Kidney epithelial cell (primary cell): ENCODE data around the gene GATD1. TPM values are rescaled to one million over a fixed set of nuclear protein-coding genes. Genes with fewer than 3 reads are reported as not detected.

Source experiments
- DNase-seq: peaks from one replicate; pipeline ENCODE4 v3.0.0-alpha.2; 2010; ENCODE audit warnings: low read depth
- H3K27me3 ChIP-seq: 2 replicates; pipeline ENCODE4 v1.6.0; 2011; ENCODE audit warnings: low read length; ENCODE audit not compliant: control insufficient read depth, insufficient read depth
- H3K36me3 ChIP-seq: 2 replicates; pipeline ENCODE4 v1.5.1; 2011; ENCODE audit warnings: low read length; ENCODE audit not compliant: control insufficient read depth, insufficient read depth
- H3K4me3 ChIP-seq: 2 replicates; pipeline ENCODE4 v1.5.1; 2011; ENCODE audit warnings: low read depth, mild to moderate bottlenecking, control low read depth, low read length
- total RNA-seq: library from RNA; depleted of rRNA; stranded (reverse); fragments of >200 nt; gene quantifications from 2 replicates; pipeline ENCODE4 v1.2.3, GENCODE V29; 2015
- TF ChIP-seq, protein P1 (sequence below): IDR thresholded peaks from 2 replicates; pipeline ENCODE4 v1.5.1; 2011; ENCODE audit warnings: mild to moderate bottlenecking, moderate library complexity, low read length, control low read depth, inconsistent platforms; ENCODE audit not compliant: insufficient read depth, poor library complexity, severe bottlenecking

GATD1 gene
- total RNA-seq, 1 donor from 2014 or later: 27.6 TPM

- Histone ChIP-seq H3K36me3 (peaks cover 3% of the 10 kb centered on the region), H3K27me3 (no peaks in the 10 kb centered on the region)
Measured at GRCh38 chr11:721247-721740, 56.0 kb downstream of the GATD1 start.

DNA sequence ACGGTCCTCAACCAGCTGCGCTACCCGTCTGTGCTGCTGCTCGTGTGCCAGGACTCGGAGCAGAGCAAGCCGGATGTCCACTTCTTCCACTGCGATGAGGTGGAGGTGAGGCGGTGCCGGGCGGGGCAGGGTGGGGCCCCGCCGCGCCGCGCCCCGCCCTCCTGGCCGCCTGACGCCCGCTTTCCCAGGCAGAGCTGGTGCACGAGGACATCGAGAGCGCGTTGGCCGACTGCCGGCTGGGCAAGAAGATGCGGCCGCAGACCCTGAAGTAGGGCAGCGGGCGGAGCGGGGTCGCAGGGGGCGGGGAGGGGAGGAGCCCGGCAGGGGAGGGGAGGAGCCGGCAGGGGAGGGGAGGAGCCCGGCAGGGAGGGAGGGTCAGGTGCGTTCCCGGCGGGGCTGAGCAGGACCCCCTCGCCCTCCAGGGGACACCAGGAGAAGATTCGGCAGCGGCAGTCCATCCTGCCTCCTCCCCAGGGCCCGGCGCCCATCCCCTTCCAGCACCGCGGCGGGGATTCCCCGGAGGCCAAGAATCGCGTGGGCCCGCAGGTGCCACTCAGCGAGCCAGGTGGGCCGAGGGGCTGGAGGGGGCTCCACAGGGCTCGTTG is 56.5 kb downstream of the GATD1 start:
- no peak overlapping the region for H3K4me3 ChIP-seq
- DNase-seq: no peak
- no peaks in the 10 kb centered on the region for H3K27me3 ChIP-seq
- TF ChIP-seq, protein P1, sequence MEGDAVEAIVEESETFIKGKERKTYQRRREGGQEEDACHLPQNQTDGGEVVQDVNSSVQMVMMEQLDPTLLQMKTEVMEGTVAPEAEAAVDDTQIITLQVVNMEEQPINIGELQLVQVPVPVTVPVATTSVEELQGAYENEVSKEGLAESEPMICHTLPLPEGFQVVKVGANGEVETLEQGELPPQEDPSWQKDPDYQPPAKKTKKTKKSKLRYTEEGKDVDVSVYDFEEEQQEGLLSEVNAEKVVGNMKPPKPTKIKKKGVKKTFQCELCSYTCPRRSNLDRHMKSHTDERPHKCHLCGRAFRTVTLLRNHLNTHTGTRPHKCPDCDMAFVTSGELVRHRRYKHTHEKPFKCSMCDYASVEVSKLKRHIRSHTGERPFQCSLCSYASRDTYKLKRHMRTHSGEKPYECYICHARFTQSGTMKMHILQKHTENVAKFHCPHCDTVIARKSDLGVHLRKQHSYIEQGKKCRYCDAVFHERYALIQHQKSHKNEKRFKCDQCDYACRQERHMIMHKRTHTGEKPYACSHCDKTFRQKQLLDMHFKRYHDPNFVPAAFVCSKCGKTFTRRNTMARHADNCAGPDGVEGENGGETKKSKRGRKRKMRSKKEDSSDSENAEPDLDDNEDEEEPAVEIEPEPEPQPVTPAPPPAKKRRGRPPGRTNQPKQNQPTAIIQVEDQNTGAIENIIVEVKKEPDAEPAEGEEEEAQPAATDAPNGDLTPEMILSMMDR: no peak
- peaks cover 3% of the 10 kb centered on the region for H3K36me3 ChIP-seq

More at GRCh38 chr11:721247-721740, 56.0 kb downstream of the GATD1 start:
- TF ChIP-seq, protein P1: no peak
- no peak overlapping the region for H3K4me3 ChIP-seq
- DNase-seq: no peak

- no peak for DNase-seq
- H3K36me3 ChIP-seq: peaks cover 3% of the 10 kb centered on the region
- H3K27me3 ChIP-seq: no peaks in the 10 kb centered on the region
- TF ChIP-seq, protein P1: no peak
- no peak overlapping the region for H3K4me3 ChIP-seq
Measured at GRCh38 chr11:720017-720641, 57.2 kb downstream of the GATD1 start.

DNA sequence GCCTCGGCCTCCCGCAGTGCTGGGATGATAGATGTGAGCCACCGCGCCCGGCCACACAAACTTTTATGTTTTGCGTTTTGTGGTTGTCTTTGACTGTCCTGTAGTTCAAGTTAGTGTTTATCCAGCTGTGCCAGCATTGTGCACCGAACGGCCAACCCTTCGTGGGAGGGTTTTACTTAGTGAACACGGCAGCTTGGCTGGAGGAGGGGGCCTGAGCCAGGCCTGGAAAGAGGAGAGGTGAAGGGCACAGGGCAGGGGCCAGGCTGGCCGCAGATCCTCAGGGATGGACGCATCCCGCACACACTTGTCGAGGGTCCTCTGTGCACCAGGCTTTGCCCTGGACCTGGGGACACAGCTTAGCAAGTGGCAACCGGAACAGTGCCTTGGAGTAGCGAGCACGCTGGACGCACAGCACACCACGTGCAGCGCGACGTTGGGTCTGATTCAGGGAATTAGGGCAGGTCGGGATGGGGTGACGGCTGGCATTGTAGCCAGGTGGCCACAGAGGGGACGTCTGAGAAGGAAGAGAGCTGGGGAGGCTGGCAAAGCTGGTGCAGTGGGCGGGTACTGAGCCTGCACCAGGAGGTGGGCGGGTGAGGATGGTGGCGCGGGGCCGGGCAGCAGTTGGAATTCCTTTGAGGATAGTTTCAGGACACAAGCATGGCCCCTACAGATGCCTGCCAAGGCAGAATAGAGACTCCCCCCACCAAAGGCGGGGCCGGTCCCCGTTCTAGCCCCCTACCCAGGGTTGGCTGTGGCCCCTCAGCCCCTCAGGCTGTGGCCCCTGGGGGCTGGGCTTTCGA is 57.9 kb downstream of the GATD1 start:
- H3K27me3 ChIP-seq: no peaks in the 10 kb centered on the region
- peaks cover 1% of the 10 kb centered on the region for H3K36me3 ChIP-seq
- TF ChIP-seq, protein P1: no peak
- no peak overlapping the region for H3K4me3 ChIP-seq
- DNase-seq: no peak

Other genes starting within 250 kb of the GATD1 start
- gene HRAS, start 241.9 kb downstream of the GATD1 start, total RNA-seq: 83.7 and 96.1 TPM in 2 replicates
- 1.6 and 1.9 TPM in 2 replicates for gene LRRC56, start 240.0 kb downstream of the GATD1 start, total RNA-seq
- 1.9 and 4.7 TPM in 2 replicates for gene LMNTD2, start 216.7 kb downstream of the GATD1 start, total RNA-seq
- 72.5 and 91.7 TPM in 2 replicates for gene RASSF7, start 216.5 kb downstream of the GATD1 start, total RNA-seq
- 32.5 and 33.0 TPM in 2 replicates for gene PHRF1, start 201.0 kb downstream of the GATD1 start, total RNA-seq
- gene IRF7, start 161.5 kb downstream of the GATD1 start, total RNA-seq: 60.2 and 78.7 TPM in 2 replicates
- gene CDHR5, start 152.5 kb downstream of the GATD1 start, total RNA-seq: 0.92 TPM in 1 of 2 replicates, not detected in the other
- 2.1 TPM in 1 of 2 replicates, not detected in the other for gene SCT, start 150.3 kb downstream of the GATD1 start, total RNA-seq
- gene DRD4, start 140.2 kb downstream of the GATD1 start, total RNA-seq: 0.08 TPM in 1 of 2 replicates, not detected in the other
- gene DEAF1, start 82.3 kb downstream of the GATD1 start, total RNA-seq: 56.5 and 63.0 TPM in 2 replicates
- gene TMEM80, start 81.7 kb downstream of the GATD1 start, total RNA-seq: 22.7 and 28.5 TPM in 2 replicates
- gene EPS8L2, start 71.3 kb downstream of the GATD1 start, total RNA-seq: 119 and 143 TPM in 2 replicates
- 201 and 207 TPM in 2 replicates for gene TALDO1, start 30.0 kb downstream of the GATD1 start, total RNA-seq
- 0.25 TPM in 1 of 2 replicates, not detected in the other for gene CEND1, start 12.6 kb upstream of the GATD1 start, total RNA-seq
- 17.1 and 19.8 TPM in 2 replicates for gene SLC25A22, start 20.8 kb upstream of the GATD1 start, total RNA-seq
- gene PIDD1, start 27.7 kb upstream of the GATD1 start, total RNA-seq: 31.1 and 36.2 TPM in 2 replicates
- gene RPLP2, start 32.5 kb upstream of the GATD1 start, total RNA-seq: 708 and 1,183 TPM in 2 replicates
- 27.5 and 46.0 TPM in 2 replicates for gene PNPLA2, start 41.4 kb upstream of the GATD1 start, total RNA-seq
- 18.3 and 19.7 TPM in 2 replicates for gene CRACR2B, start 50.4 kb upstream of the GATD1 start, total RNA-seq
- 644 and 669 TPM in 2 replicates for gene CD151, start 55.5 kb upstream of the GATD1 start, total RNA-seq
- gene POLR2L, start 65.0 kb upstream of the GATD1 start, total RNA-seq: 42.0 and 45.1 TPM in 2 replicates
- 77.5 and 77.9 TPM in 2 replicates for gene TSPAN4, start 65.4 kb upstream of the GATD1 start, total RNA-seq
- 90.0 and 121 TPM in 2 replicates for gene CHID1, start 133.3 kb upstream of the GATD1 start, total RNA-seq
- 88.0 and 91.4 TPM in 2 replicates for gene AP2A2, start 148.4 kb upstream of the GATD1 start, total RNA-seq